GM19239 (cell line): ENCODE results near the gene MPC1.

Experiments used
- DNase-seq: peaks from one replicate; pipeline ENCODE4 v3.0.0; 2011; ENCODE audit warnings: low spot score; ENCODE audit not compliant: insufficient read length
- FAIRE-seq: peaks from 2 replicates; lab custom pipeline; 2011; peaks lifted over from hg19 to GRCh38; lab: Jason Lieb, UNC

The MPC1 gene

GRCh38 chr6:166382933-166383801 lies at the start of gene MPC1:
TSS of gene MPC1 (minus strand) at chr6:166382940. CDS start at chr6:166382876, 64 bp downstream.
- peak; percentile 97 for FAIRE-seq
- peak; percentile 92 for DNase-seq

- no peak for DNase-seq
- no peak for FAIRE-seq
Measured at GRCh38 chr6:166430269-166430668, 47.5 kb upstream of the MPC1 start.

GRCh38 chr6:166424431-166424830 lies 41.7 kb upstream of the MPC1 start:
- DNase-seq = no peak
- FAIRE-seq = no peak

GRCh38 chr6:166423781-166424180 lies 41.0 kb upstream of the MPC1 start:
- DNase-seq = no peak
- FAIRE-seq = no peak

GRCh38 chr6:166423051-166423745 lies 40.5 kb upstream of the MPC1 start:
- FAIRE-seq = no peak
- DNase-seq = no peak

- DNase-seq (no peak), FAIRE-seq (no peak)
Measured at GRCh38 chr6:166422201-166422940, 39.6 kb upstream of the MPC1 start.

- no peak for FAIRE-seq
- no peak for DNase-seq
Measured at GRCh38 chr6:166420351-166420750, 37.6 kb upstream of the MPC1 start.

GRCh38 chr6:166419717-166420116 lies 37.0 kb upstream of the MPC1 start:
- DNase-seq (no peak), FAIRE-seq (no peak)

- peak; percentile 94 for FAIRE-seq
- DNase-seq = peak; percentile 71
Measured at GRCh38 chr6:166419286-166419685, 36.5 kb upstream of the MPC1 start.

GRCh38 chr6:166418691-166419143 lies 36.0 kb upstream of the MPC1 start:
- FAIRE-seq = no peak
- DNase-seq = no peak

GRCh38 chr6:166417285-166417691 lies 34.5 kb upstream of the MPC1 start:
- DNase-seq = no peak

GRCh38 chr6:166415833-166416347 lies 33.1 kb upstream of the MPC1 start:
- DNase-seq (no peak), FAIRE-seq (no peak)

More at GRCh38 chr6:166417285-166417691, 34.5 kb upstream of the MPC1 start:
- FAIRE-seq = no peak

GRCh38 chr6:166415306-166415705 lies 32.6 kb upstream of the MPC1 start:
- FAIRE-seq = no peak
- no peak for DNase-seq

- DNase-seq (no peak), FAIRE-seq (no peak)
Measured at GRCh38 chr6:166413491-166413951, 30.8 kb upstream of the MPC1 start.

- DNase-seq (no peak), FAIRE-seq (no peak)
Measured at GRCh38 chr6:166412911-166413384, 30.2 kb upstream of the MPC1 start.

- FAIRE-seq (no peak), DNase-seq (no peak)
Measured at GRCh38 chr6:166412156-166412910, 29.6 kb upstream of the MPC1 start.

GRCh38 chr6:166411721-166412151 lies 29.0 kb upstream of the MPC1 start:
- no peak for DNase-seq
- FAIRE-seq = no peak

- no peak for FAIRE-seq
- no peak for DNase-seq
Measured at GRCh38 chr6:166411271-166411670, 28.5 kb upstream of the MPC1 start.

- FAIRE-seq (no peak), DNase-seq (no peak)
Measured at GRCh38 chr6:166410426-166410935, 27.7 kb upstream of the MPC1 start.
